ENCODE data around the gene LAMTOR3. TPM values are rescaled to one million over a fixed set of nuclear protein-coding genes. Genes with fewer than 3 reads are reported as not detected.

Gene LAMTOR3
- total RNA-seq, 4 donors from 2014 or later = 13.2 to 28.6 (median 21.1) TPM

DNA sequence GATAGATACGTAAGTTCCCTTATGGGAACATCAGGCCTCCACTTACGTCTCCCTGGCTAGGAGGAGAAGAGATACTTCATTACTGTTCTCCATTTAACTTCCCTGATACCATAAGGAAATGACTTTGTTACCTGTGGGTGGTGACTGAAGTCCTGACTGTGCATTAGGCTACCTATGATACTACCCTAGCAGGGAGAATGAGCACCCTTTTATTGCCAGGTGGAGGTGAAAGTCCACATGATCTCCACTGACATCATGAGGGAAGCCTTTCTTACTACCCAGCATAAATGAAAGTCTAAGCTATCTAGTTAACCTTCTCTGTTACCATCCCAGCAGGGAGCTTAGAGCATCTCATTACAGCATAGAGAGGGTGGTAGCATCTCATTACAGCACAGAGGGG lies 24.4 kb upstream of the LAMTOR3 start:
- Histone ChIP-seq H3K9me3 (no peaks in the 10 kb centered on the region), H3K27ac (peak overlapping the region in 3 of 4 donors; percentile 37 to 81 (median 70)), H3K4me3 (no peak overlapping the region), H3K4me1 (peaks cover 0 to 6% (median 0%) of the 10 kb centered on the region in 4 donors), H3K27me3 (no peaks in the 10 kb centered on the region), H3K36me3 (peaks cover 0 to 19% (median 0%) of the 10 kb centered on the region in 3 donors)
- TF ChIP-seq, protein P1, sequence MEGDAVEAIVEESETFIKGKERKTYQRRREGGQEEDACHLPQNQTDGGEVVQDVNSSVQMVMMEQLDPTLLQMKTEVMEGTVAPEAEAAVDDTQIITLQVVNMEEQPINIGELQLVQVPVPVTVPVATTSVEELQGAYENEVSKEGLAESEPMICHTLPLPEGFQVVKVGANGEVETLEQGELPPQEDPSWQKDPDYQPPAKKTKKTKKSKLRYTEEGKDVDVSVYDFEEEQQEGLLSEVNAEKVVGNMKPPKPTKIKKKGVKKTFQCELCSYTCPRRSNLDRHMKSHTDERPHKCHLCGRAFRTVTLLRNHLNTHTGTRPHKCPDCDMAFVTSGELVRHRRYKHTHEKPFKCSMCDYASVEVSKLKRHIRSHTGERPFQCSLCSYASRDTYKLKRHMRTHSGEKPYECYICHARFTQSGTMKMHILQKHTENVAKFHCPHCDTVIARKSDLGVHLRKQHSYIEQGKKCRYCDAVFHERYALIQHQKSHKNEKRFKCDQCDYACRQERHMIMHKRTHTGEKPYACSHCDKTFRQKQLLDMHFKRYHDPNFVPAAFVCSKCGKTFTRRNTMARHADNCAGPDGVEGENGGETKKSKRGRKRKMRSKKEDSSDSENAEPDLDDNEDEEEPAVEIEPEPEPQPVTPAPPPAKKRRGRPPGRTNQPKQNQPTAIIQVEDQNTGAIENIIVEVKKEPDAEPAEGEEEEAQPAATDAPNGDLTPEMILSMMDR (IDR thresholded peaks at IDR 0.05) = no peak
- peak in 1 of 2 donors; percentile 44 for TF ChIP-seq POLR2A (IDR thresholded peaks at IDR 0.05)
- peak in 1 of 3 donors; percentile 84 for DNase-seq

DNA sequence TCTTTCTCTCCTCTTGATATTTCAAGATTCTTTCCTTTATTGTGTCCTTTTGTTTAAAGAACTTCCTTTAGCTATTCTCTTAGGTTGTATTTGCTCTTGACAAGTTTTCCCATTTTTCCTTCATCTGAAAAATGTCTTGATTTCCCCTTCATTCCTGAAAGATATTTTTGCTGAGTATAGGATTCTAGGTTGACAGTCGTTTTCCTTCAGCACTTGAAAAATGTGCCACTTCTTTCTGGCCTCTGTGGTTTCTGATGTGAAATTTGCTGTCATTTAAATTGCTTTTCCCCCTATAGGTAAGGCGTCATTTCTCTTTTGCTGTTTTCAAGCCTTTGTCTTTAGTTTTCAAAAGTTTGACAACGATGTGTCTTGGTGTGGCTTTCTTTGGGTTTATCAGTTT lies 23.3 kb upstream of the LAMTOR3 start:
- no peak overlapping the region for H3K27ac ChIP-seq

DNA sequence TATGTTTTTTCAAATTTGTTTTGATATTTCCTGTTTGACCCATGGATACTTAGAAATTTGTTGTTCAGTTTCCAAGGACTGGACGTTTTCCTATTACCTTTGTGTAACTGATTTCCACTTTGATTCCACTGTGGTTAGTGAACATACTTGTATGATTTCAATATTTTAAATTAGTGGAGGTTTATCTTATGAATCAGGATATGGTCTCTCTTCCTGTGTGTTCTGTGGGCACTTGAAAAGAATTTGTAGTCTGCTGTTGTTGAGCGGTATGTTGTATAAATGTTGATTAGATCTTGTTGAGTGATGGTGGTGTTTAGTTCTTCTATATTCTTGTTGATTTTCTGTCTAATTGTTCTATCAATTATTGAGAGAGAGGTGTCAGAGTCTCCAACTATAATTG lies 21.2 kb upstream of the LAMTOR3 start:
- no peak for DNase-seq
- TF ChIP-seq, protein P1 (IDR thresholded peaks at IDR 0.05) = no peak
- no peak for TF ChIP-seq POLR2A (IDR thresholded peaks at IDR 0.05)
- H3K27me3 ChIP-seq = no peaks in the 10 kb centered on the region

More for the DNA sequence above, 23.3 kb upstream of the LAMTOR3 start:
- TF ChIP-seq POLR2A (IDR thresholded peaks at IDR 0.05) = no peak
- TF ChIP-seq, protein P1 (IDR thresholded peaks at IDR 0.05) = no peak
- H3K4me1 ChIP-seq = peaks cover 0 to 6% (median 0%) of the 10 kb centered on the region in 4 donors
- H3K4me3 ChIP-seq = no peak overlapping the region
- H3K36me3 ChIP-seq = peaks cover 0 to 10% (median 0%) of the 10 kb centered on the region in 3 donors
- H3K27me3 ChIP-seq = no peaks in the 10 kb centered on the region
- H3K9me3 ChIP-seq = no peaks in the 10 kb centered on the region
- DNase-seq = no peak

DNA sequence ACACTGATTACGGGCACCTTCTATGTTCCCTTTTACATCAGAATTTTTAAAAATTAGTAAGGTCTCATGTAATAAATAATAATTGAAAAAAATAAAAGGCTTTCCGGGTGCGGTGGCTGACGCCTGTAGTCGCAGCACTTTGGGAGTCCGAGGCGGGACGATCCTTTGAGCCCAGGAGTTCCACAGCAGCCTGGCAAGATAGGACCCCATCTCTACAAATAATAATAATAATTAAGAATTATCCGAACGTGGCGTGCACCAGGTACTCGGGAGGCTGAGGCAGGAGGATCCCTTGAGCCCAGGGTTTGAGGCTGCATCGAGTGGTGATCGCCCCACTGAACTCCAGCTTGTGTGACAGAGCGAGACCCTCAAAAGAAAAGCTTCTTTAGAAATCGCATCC lies 771 bp upstream of the LAMTOR3 start:
- Histone ChIP-seq H3K36me3 (no peaks in the 10 kb centered on the region), H3K4me1 (peaks cover 0 to 12% (median 5%) of the 10 kb centered on the region in 4 donors), H3K4me3 (peak overlapping the region in 1 of 4 donors; percentile 79), H3K27ac (peak overlapping the region; percentile 61 to 91 (median 82)), H3K9me3 (no peaks in the 10 kb centered on the region), H3K27me3 (no peaks in the 10 kb centered on the region)
- peak; percentile 18 to 47 (median 46) for DNase-seq
- TF ChIP-seq, protein P1 (IDR thresholded peaks at IDR 0.05) = no peak
- TF ChIP-seq POLR2A (IDR thresholded peaks at IDR 0.05) = no peak

More for the DNA sequence above, 21.2 kb upstream of the LAMTOR3 start:
- Histone ChIP-seq H3K36me3 (no peaks in the 10 kb centered on the region), H3K4me1 (peaks cover 0 to 6% (median 0%) of the 10 kb centered on the region in 4 donors), H3K27ac (no peak overlapping the region), H3K9me3 (no peaks in the 10 kb centered on the region), H3K4me3 (no peak overlapping the region)

DNA sequence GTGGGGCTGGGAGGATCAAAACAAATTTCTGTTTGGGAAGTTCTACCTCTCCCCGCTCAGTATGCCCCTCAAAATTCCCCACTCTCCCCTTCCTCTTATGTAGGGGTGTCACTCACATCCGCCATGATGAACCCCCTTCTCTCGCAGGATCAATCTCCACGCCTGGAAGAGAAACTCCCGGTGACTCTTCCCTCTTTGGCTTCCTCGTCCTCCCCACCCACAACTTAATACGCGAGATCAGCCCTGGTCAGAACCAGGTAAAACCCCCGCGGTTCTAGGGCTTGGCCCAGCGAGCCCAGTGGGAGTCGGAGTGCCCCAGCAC lies 427 bp downstream of the LAMTOR3 start:
- H3K4me1 ChIP-seq = peaks cover 0 to 12% (median 5%) of the 10 kb centered on the region in 4 donors
- DNase-seq = no peak

More for the DNA sequence above, 427 bp downstream of the LAMTOR3 start:
- H3K9me3 ChIP-seq = no peaks in the 10 kb centered on the region
- peak overlapping the region; percentile 54 to 95 (median 84) for H3K4me3 ChIP-seq
- H3K27me3 ChIP-seq = no peaks in the 10 kb centered on the region
- no peak for TF ChIP-seq POLR2A (IDR thresholded peaks at IDR 0.05)
- TF ChIP-seq, protein P1 (IDR thresholded peaks at IDR 0.05) = no peak
- H3K27ac ChIP-seq = peak overlapping the region; percentile 75 to 91 (median 87)
- H3K36me3 ChIP-seq = no peaks in the 10 kb centered on the region
